Activated CD8-positive, alpha-beta memory T cell treated with anti-CD3 and anti-CD28 coated beads, Interleukin-2, amount 50 U/mL, for 24 hours (primary cell): ENCODE data around the gene DOCK1.

Experiments
- DNase-seq: peaks from one replicate; pipeline ENCODE4 v3.0.0-alpha.2; 2020; ENCODE audit errors: extremely low read depth

DOCK1 gene

DNA sequence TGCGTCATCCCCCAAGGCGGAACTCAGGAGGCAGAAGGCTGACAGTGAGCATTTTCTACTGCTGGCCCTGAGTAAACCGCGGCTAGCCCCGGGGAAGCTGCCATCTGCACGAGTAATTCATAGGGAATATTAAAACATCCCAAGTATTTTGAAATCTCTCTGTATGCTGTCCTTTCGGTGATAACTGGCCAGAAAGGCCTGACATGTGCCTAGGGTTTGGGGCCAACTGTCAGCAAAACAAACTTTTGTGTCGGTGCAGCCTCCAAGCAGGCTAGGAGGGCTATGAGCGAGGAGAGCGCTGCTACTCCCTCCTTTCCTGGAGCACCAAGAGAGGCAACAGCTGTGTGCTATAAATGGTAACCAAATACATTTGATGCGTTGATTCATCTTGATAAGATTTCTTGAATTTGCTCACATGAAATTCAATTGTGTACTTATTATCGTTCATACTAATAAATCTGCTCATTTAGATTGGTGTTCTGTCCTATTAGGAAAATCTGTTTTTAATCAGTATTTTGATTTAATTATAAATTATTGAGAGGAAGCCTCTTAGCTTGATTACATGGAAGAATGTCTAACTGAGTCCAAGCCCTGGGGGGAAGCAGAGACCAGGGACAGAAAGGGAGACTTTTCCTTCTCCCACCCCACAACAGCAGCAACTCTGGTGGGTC, 519.5 kb downstream of the DOCK1 start:
- DNase-seq: no peak

DNA sequence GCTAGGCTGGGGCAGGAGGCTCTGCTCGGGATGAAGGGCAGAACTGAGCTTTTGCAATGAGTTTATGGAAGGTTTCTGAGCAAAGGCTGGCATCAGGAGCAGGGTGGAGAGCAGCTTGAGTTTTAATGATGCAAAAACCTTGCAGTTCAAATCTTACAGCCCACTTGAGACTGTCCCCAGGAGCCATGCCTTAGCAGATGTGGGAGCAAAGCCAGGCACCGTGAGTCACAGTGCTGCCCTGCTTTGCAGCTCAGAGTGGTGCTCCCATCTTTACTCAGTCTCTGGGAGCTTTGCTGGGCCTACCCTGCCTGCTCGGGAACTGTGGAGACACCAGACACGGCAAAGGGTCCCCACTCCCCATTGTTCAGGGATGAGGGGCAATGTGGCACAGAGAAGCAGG, 521.5 kb downstream of the DOCK1 start:
- DNase-seq: no peak

DNA sequence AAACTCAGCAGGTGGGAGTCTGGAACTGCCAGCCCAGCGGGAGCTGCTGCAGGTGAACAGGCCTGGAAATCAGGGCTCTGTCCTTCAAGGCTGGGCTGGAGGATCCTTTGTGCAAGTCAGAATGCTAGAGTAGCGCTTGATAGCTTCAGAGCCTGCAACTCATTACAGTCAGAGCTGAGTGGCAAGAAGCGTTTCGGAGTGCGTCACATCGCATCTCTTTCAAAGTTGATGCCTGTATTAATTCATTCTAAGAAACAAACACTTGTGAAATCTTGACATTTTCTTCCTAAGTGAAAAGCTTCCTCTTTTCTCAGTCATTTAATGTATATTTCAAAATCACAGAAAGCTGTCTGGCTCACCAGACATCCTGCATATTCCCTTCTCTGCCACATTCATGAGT, 522.7 kb downstream of the DOCK1 start:
- no peak for DNase-seq

DNA sequence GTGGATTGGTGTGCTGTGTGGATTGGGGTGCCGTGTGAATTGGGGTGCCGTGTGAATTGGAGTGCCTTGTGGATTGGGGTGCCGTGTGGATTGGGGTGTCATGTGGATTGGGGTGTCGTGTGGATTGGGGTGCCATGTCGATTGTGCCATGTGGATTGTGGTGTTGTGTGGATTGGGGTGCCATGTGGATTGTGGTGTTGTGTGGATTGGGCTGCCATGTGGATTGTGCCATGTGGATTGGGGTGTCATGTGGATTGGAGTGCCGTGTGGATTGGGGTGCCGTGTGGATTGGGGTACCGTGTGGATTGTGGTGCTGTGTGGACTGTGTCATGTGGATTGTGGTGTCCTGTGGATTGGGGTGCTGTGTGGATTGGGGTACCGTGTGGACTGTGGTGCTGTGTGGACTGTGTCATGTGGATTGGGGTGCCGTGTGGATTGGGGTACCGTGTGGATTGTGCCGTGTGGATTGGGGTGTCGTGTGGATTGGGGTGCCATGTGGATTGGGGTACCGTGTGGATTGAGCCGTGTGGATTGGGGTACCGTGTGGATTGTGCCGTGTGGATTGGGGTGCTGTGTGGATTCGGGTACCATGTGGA, 523.3 kb downstream of the DOCK1 start:
- no peak for DNase-seq

DNA sequence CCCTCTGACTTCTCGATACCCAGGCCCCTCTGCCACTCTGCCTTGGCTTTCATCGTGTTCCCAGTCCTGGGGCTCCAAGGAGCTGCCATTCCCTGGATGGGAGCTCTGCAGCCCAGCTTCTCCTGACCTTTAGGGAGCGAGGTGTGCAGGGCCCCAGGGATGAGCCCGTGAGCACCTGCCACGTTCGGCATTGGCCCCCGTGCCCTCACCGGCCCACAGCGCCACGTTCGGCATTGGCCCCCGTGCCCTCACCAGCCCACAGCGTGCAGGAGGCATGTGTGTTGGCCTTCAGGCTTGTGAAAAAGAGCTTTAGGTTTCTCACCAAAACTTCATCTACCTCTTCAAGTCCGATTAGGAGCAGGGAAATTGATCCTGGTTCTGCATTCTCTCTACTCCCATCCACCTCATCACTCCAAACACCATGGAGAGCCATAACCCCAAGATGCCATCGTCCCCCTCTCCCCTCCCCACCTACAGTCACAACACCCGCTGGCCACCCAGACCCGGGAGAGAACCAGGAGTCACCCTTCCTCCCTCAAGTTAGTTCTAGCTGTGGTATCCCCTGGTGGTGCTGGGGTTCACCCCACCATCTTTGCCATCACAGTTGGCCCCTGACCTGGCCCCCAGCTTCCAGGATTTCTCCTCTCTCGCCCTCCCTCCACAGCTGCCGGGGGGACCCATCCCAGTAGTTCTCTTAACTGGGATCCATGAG, 524.5 kb downstream of the DOCK1 start:
- DNase-seq: no peak

DNA sequence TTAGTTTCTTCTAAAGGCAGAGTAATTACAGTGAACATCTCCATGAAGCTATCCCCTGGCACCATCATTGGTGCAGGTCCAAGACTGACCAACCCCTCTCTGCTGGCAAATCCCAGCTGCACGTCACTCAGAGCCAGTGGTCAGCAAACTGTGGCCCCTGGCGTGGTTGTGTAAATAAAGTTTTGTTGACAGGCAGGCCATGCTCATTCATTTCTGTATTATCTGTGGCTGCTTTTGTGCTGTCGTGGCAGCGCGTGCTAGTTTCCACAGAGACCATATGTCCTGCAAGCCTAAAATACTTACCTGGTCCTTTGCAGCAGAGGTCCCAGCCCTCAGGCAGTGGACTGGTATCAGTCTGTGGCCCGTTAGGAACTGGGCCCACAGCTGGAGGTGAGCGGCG, 526.3 kb downstream of the DOCK1 start:
- DNase-seq: no peak

DNA sequence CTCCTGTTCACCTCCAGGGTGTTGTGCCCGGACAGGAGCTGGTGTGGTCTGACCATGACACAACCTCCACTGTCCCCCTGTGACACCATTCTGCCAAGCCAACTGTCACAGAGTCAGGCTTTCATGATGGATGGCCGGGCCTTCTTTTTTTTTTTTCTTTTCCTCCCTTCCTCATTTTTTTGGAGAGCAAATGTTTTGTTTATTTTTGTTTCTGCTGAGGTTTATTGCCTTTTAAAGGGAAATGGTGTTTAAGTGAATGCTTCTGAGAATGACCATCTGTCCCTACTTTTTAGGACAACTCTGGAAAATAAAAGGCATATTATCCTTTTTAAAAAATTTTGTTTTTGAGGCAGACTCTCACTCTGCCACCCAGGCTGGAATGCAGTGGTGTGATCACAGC, 528.8 kb downstream of the DOCK1 start:
- DNase-seq: no peak

DNA sequence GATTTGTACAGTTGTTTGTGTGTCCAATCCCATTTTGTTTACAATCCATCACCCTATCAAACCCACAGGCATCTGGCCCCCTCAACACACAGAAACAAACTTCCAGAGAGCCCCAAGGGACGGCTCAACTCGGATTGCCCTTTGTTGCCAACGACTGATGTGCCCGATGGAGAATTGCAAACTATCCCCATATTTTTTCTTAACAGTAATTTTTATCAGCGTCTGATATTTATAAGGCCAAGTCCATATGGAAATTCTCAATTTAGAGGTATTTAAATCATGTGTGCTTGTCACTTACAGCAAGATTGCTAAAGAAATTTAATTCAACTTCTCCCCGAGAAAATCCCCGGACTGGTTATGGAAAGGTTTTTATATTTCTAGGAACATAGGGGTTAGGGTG, 530.0 kb downstream of the DOCK1 start:
- no peak for DNase-seq

DNA sequence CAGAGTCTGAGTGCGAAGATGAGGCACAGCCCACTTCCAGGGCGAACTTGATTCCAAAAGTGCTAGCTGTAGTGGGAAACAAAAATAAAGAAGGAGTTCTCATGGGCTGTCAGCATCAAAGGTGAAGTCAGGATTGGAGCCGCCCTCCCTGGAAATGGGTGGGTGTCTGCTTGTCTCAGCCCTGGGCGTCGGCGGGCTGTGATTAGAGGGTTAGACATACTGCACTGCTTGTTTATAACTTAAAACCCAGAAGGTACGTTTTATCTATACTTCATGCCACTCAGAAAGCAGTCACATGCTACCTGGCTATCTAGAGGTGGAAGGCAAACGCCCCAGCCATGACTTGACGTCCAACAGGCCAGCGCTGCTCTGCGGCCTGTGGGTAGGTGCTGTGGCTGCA, 535.1 kb downstream of the DOCK1 start:
- no peak for DNase-seq

DNA sequence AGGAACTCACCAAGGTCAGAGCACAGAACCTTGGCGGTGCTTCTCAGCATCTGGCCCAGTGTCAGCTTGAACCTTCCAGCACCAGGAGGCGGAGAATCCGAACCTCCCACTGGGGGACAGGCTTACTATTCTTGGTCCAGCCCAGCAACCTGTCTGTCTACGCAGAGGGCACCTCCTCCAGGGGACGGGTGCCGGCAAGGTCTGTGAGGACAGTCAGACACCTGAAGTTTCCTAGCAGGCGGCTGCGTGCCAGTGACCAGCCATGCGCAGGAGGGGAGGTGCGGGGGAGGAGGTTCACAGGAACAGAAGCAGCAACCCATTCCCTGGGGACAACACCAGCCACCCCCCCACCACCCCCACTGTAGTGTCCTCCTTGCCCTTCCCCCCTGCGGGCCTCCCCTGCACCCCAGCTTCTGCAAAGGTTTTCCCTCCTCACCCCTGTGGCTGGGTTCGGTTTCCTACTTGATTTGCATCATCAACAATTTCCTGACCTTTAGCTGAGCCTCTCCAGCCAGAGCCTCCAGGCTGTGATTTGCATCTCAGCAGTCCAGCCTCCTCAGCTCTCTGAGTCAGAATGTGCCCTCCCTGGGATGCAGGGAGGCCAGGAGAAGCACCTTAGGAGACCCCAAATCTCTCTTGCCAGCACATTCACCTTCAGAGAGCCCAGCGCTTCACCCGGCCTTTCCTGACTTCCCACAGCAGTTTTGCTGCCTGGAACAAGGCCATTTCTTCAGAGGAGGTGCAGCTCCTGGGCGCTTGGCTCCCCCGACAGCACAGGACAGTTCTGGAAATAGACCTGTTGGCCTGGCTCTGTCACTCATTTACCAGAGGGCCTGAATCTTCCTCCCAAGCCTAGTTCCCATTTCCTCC, 536.4 kb downstream of the DOCK1 start:
- no peak for DNase-seq

DNA sequence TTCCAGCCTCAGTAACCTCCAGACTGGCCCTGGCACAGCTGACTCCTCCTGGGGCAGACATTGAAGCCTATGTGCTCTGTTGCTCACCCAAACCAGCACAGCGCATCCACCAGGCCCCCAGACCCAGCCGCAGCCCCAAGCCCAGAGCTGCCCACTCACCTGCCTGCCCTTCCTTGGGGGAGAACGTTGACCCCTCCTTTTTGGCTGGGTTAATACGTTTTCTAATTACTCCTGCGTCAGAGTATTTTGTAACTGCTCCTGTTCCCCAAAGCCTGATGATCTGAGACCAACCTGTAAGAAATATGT, 536.9 kb downstream of the DOCK1 start:
- no peak for DNase-seq

DNA sequence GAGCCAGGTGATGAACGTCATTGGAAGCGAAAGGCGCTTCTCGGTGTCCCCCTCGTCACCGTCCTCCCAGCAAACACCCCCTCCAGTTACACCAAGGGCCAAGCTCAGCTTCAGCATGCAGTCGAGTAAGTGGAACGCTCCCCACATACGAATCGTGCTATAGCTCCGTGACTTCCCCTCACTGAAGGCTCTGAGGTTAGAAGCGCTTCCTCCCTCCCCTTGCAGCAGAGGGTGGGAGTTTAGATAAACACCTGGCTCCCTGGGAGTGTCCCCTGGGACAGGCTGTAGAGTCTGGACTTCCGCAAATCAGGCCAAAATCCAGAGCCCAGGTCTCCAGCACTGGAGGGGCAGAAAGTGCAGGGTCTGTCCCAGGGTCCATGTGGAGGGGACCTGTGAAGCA, 538.9 kb downstream of the DOCK1 start:
- no peak for DNase-seq

DNA sequence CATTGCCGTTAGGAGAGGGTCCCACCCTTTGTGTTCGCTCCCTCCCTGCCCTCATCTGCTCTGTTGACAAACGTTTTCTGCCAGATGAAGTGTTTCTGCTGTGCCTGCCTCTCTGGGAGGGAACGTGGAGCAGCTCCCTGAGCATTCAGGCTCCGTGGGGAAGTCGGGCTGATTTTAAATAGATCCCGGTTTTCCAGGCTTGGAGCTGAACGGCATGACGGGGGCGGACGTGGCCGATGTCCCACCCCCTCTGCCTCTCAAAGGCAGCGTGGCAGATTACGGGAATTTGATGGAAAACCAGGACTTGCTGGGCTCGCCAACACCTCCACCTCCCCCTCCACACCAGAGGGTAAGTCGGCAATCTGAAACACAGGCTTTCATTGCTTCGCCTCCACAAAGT, 542.0 kb downstream of the DOCK1 start:
- no peak for DNase-seq

DNA sequence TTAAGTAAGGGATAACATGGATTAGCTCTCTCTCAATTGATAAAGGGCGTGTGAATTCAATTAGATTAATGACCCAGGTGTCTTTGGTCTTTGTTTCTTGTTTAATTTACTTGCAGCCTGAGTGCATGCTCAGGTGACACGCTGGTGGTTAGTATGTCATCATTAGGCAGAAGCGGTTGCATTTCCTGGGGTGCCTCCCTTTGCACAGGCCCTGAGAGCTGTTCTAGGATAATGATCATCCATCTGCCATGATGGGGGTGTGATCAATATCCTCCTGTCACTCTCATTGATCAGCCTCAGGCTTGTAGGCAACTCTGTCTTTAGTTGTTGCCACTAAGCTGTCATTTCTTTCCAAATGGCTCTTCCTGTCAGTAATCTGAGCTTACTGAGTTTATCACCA, 544.3 kb downstream of the DOCK1 start:
- no peak for DNase-seq

DNA sequence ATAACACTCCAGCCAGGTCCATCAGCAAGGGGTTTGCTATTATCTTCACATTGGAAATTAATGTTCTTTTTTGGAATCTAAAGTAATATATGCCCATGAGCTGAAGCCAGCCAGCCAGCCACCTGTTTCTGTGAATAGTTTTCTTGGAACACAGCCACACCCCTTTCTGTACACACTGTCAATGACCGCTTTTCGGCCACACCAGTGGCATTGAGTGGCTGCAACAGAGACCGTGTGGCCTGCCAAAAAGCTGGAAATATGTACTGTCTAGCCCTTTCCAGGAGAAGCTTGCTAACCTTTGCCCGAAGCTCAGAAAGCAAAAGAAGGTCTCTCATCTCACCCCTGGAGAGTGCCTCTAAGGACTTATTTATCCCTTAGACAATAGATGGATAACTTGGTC, 545.4 kb downstream of the DOCK1 start:
- DNase-seq: no peak

DNA sequence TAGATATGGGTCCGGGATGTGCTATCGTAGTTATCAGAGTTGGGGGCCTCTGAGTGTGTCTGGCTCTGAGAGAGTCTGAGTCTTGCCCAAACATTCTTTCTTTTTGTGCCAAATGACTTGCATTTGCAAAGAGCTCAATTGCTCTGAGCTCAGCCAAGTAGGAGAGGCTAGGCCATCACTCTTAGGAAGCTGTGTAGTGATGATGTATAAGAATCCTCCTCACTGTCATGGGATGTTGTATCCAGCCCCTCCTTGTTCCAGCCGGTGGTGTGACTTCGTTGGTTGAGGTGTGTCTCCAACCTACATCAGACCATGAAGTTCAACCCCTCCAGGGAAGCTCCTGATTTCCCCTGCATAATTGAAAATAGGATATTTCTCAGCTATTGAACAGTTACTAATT, 546.4 kb downstream of the DOCK1 start:
- no peak for DNase-seq

DNA sequence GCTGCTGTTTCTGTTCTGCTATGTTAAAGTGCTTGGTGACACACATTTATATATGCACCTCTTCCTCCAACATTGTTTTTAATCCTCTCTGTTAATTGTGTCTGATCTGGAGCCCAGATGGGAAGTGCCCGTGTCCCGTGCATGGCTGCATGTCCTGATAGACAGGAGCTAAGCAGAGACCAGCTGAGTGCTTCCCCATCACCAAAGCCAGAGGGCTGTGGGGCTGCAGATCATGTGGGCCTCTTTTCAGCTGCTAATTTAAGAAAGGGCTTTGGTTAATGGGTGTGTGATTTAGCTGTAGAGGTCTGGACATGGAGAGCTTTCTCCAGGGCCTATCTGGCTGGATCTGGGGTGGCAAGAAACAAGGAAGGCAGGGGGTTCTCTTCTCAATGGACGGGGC, 547.3 kb downstream of the DOCK1 start:
- no peak for DNase-seq

DNA sequence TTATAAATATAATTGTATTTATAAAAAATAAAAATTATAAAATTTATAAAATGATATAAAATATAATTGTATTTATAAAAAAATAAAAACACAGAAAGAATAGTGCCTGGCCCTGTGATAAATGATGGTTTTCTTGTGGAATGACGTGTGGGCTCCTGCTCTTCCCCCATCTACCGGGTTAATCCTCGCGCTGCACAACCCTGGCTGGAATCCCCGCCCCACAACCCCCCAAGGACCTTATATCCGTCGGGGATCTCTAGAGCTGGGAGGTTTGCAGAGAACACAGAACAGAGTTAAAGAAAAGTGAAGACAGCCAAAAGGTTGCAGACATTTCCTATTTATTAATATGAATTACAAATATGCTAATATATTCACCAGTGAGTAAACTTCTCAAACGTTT, 548.5 kb downstream of the DOCK1 start:
- no peak for DNase-seq

DNA sequence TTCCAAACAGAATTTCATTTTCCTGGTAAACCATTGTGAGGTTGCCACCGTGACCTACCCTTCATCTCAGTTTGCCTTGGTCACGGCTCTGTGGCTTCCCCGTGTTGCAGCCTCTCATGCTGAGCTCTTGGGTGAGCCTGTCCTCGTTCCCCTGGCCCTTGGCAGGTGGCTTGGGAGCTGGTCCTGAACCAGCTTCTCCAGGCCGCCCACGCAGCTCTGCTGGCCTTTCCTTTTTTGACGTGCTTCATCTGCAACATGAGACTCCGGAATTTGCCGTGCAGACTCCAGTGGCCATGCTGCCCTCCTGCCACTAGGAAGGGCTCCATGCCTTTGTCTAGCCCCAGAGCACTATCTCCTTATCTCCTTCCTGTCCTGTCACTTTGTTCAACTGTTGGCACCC, 550.9 kb downstream of the DOCK1 start:
- no peak for DNase-seq

DNA sequence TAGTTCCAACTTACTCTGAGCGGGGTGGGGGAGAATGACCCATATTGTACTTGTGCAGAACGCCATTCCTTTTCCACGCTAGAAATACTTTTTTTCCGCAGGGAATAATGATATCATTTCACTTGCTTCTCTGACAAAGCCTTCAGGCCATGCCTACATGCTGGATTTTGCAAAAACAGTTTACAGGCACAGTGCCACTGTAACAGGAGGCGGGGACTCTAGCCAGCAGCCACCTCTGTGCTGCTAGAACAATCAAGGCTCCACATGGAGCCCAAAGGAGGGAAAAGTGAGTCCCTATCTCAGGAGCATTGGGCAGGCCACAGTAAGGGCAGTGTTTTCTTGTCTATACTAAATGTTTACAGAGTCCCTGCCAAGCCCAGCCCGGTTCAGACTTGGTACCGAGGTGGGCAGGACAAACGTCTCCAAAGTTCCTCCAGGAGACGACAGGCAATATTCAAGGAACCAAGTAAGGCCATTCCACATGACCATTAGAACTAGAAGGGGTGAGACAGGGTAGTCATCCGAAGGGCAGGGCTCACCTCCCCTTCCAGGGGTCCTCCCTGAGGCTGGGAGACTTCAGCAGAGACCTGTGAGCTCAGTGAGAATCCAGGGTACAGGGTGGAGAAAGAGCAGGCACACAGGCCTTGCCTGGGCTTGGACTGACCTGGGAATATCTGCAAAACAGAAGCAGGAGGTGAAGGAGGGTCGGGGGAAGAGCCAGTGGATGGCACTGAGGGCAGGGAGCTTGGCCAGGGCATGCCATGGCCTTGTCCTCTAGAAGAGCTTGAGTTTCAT, 553.0 kb downstream of the DOCK1 start:
- no peak for DNase-seq

DNA sequence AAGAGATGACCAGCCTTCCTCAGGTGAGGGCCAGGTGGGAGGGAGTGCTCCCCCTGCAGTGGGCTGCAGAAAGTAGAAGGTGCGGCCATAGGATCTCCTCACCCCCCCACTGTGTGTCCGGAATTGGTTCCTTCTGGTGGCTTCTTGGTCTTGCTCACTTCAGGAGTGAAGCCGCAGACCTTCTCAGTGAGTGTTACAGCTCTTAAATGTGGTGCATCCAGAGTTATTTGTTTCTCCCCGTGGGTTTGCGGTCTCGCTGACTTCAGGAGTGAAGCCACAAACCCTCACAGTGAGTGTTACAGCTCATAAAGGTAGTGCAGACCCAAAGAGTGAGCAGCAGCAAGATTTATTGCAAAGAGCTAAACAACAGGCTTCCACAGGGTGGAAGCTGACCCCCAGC, 553.6 kb downstream of the DOCK1 start:
- DNase-seq: no peak

DNA sequence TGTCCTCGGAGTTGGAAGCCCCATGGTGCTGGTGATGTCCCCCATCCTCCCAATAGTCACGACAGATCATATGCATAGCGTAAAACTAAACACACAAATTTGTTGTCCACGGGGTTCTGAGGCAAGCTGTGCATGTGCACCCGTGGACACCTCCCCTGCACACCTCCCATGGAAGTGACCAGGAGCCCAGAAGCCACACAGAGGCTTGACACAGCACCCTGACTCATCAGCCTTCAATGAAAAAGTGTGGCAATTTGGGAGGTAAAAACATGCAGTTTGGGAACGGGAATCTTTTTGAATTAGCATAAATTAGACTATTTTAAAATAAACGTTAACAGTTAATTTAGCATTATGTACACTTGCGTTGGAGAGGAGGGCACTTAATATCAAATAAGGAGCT, 554.7 kb downstream of the DOCK1 start:
- DNase-seq: no peak
